OCI-LY7 (cell line): ENCODE measurements around the gene SPDYE3.
"Not testable (repeated sequence)": the region's sequence is repeated elsewhere in the genome, so short reads cannot be mapped to it uniquely, and the experiment has no call there.

Experiments
- CTCF ChIP-seq: fragments of 200-600 bp; sonication (generic); conservative IDR thresholded peaks from 2 replicates; pipeline ENCODE4 v1.5.1; 2014; ENCODE audit warnings: mild to moderate bottlenecking, antibody characterized with exemption, low read length, moderate library complexity, mixed read lengths
- EZH2phosphoT487 ChIP-seq: fragments of 200-600 bp; sonication (generic); IDR thresholded peaks from 2 replicates; pipeline ENCODE4 v1.6.1; 2018; ENCODE audit warnings: low read depth, borderline replicate concordance, mild to moderate bottlenecking, mixed run types, antibody characterized with exemption, low read length, moderate library complexity, mixed read lengths

DNA sequence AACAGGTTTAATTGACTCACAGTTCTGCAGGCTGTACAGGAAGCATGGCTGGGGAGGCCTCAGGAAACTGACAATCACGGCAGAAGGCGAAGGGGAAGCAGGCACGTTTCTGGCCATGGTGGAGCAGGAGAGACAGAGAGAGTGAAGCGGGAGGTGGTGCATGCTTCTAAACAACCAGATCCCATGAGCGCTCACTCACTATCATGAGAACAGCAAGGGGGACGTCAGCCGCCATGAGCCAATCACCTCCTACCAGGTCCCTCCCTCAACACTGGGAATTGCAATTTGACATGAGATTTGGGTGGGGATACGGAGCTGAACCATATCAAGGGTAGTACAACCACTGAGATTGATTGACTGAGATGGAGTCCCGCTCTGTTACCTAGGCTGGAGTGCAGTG lies 18.2 kb downstream of the SPDYE3 start:
- not testable (repeated sequence) for TF ChIP-seq CTCF, EZH2phosphoT487
